ENCODE data around the gene CTNNBL1.

The CTNNBL1 gene

GRCh38 chr20:37859406-37860171, 165.8 kb downstream of the CTNNBL1 start:
- no peak for DNase-seq

- no peak for DNase-seq
Measured at GRCh38 chr20:37863289-37863688, 169.5 kb downstream of the CTNNBL1 start.

- no peak for DNase-seq
Measured at GRCh38 chr20:37864298-37864697, 170.5 kb downstream of the CTNNBL1 start.

GRCh38 chr20:37866051-37866450, 172.2 kb downstream of the CTNNBL1 start:
- no peak for DNase-seq

GRCh38 chr20:37867289-37868195, 173.7 kb downstream of the CTNNBL1 start:
- no peak for DNase-seq

- DNase-seq = no peak
Measured at GRCh38 chr20:37868851-37869333, 175.1 kb downstream of the CTNNBL1 start.

- DNase-seq = no peak
Measured at GRCh38 chr20:37869334-37869861, 175.6 kb downstream of the CTNNBL1 start.

- DNase-seq = no peak
Measured at GRCh38 chr20:37870294-37870693, 176.5 kb downstream of the CTNNBL1 start.

- DNase-seq = no peak
Measured at GRCh38 chr20:37871751-37872150, 177.9 kb downstream of the CTNNBL1 start.

- no peak for DNase-seq
Measured at GRCh38 chr20:37872161-37872560, 178.3 kb downstream of the CTNNBL1 start.

- DNase-seq = no peak
Measured at GRCh38 chr20:37873884-37874283, 180.1 kb downstream of the CTNNBL1 start.

GRCh38 chr20:37875460-37876175, 181.8 kb downstream of the CTNNBL1 start:
- no peak for DNase-seq

- no peak for DNase-seq
Measured at GRCh38 chr20:37876863-37877262, 183.0 kb downstream of the CTNNBL1 start.

- no peak for DNase-seq
Measured at GRCh38 chr20:37877832-37878772, 184.3 kb downstream of the CTNNBL1 start.

- DNase-seq = no peak
Measured at GRCh38 chr20:37878835-37879599, 185.2 kb downstream of the CTNNBL1 start.

GRCh38 chr20:37879843-37880242, 186.0 kb downstream of the CTNNBL1 start:
- no peak for DNase-seq

GRCh38 chr20:37880726-37881591, 187.1 kb downstream of the CTNNBL1 start:
- peak; percentile 28 for DNase-seq

- DNase-seq = no peak
Measured at GRCh38 chr20:37881601-37882343, 187.9 kb downstream of the CTNNBL1 start.
